Ishikawa (cell line): ENCODE measurements around the gene RAD9B.

ENCODE experiments used
- CREB1 ChIP-seq: IDR thresholded peaks from 2 replicates; pipeline ENCODE4 v1.6.1; 2012; ENCODE audit warnings: low read depth
- EGR1 ChIP-seq: IDR thresholded peaks from 2 replicates; pipeline ENCODE4 v1.6.1; 2012
- EP300 ChIP-seq: IDR thresholded peaks from 2 replicates; pipeline ENCODE4 v1.6.1; 2012; ENCODE audit warnings: borderline replicate concordance
- FOXM1 ChIP-seq: IDR thresholded peaks from 2 replicates; pipeline ENCODE4 v1.6.1; 2012; ENCODE audit warnings: low read depth, borderline replicate concordance
- NFIC ChIP-seq: IDR thresholded peaks from 2 replicates; pipeline ENCODE4 v1.6.1; 2012
- RAD21 ChIP-seq: IDR thresholded peaks from 2 replicates; pipeline ENCODE4 v1.6.1; 2012; ENCODE audit warnings: low read depth
- TAF1 ChIP-seq: IDR thresholded peaks from 2 replicates; pipeline ENCODE4 v1.6.1; 2012; ENCODE audit warnings: low read depth, mild to moderate bottlenecking
- TCF12 ChIP-seq: IDR thresholded peaks from 2 replicates; pipeline ENCODE4 v1.6.1; 2012; ENCODE audit warnings: low read depth
- TEAD4 ChIP-seq: IDR thresholded peaks from 2 replicates; pipeline ENCODE4 v1.6.1; 2012
- YY1 ChIP-seq: IDR thresholded peaks from 2 replicates; pipeline ENCODE4 v1.6.1; 2012; ENCODE audit warnings: low read depth
- ZBTB7A ChIP-seq: IDR thresholded peaks from 2 replicates; pipeline ENCODE4 v1.6.1; 2012; ENCODE audit warnings: low read depth
- TF ChIP-seq, protein P1 (sequence below): IDR thresholded peaks from 2 replicates; pipeline ENCODE4 v1.6.1; 2012
- TF ChIP-seq, protein P2 (sequence below): IDR thresholded peaks from 2 replicates; pipeline ENCODE4 v1.6.1; 2012
- TF ChIP-seq, protein P3 (sequence below): IDR thresholded peaks from 2 replicates; pipeline ENCODE4 v1.6.1; 2012; ENCODE audit warnings: low read depth, mild to moderate bottlenecking

DNA sequence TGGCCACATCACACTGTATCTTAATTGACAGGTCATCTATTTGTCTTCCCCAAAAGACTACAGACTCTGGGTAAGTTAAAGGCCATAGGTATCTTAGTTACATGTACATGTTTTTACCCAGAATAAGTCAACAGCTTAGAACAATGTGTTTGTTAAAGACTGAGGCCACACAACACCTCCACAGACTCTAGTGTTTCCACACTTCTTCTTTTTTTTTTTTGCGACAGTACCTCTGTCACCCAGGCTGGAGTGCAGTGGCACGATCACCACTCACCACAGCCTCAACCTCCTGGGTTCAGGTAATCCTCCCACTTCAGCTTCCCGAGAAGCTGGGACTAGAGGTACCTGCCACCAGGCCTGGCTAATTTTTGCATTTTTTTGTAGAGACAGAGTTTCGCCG lies 35.3 kb upstream of the RAD9B start:
- TF ChIP-seq TAF1 (no peak), YY1 (no peak), EP300 (no peak), TEAD4 (no peak), NFIC (no peak), FOXM1 (no peak), RAD21 (no peak), TCF12 (no peak), EGR1 (no peak), CREB1 (no peak), ZBTB7A (no peak)
- TF ChIP-seq, protein P1, sequence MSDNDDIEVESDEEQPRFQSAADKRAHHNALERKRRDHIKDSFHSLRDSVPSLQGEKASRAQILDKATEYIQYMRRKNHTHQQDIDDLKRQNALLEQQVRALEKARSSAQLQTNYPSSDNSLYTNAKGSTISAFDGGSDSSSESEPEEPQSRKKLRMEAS = no peak
- TF ChIP-seq, protein P2, sequence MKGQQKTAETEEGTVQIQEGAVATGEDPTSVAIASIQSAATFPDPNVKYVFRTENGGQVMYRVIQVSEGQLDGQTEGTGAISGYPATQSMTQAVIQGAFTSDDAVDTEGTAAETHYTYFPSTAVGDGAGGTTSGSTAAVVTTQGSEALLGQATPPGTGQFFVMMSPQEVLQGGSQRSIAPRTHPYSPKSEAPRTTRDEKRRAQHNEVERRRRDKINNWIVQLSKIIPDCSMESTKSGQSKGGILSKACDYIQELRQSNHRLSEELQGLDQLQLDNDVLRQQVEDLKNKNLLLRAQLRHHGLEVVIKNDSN = no peak
- TF ChIP-seq, protein P3, sequence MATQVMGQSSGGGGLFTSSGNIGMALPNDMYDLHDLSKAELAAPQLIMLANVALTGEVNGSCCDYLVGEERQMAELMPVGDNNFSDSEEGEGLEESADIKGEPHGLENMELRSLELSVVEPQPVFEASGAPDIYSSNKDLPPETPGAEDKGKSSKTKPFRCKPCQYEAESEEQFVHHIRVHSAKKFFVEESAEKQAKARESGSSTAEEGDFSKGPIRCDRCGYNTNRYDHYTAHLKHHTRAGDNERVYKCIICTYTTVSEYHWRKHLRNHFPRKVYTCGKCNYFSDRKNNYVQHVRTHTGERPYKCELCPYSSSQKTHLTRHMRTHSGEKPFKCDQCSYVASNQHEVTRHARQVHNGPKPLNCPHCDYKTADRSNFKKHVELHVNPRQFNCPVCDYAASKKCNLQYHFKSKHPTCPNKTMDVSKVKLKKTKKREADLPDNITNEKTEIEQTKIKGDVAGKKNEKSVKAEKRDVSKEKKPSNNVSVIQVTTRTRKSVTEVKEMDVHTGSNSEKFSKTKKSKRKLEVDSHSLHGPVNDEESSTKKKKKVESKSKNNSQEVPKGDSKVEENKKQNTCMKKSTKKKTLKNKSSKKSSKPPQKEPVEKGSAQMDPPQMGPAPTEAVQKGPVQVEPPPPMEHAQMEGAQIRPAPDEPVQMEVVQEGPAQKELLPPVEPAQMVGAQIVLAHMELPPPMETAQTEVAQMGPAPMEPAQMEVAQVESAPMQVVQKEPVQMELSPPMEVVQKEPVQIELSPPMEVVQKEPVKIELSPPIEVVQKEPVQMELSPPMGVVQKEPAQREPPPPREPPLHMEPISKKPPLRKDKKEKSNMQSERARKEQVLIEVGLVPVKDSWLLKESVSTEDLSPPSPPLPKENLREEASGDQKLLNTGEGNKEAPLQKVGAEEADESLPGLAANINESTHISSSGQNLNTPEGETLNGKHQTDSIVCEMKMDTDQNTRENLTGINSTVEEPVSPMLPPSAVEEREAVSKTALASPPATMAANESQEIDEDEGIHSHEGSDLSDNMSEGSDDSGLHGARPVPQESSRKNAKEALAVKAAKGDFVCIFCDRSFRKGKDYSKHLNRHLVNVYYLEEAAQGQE = no peak
